HG02970 (cell line): ENCODE data around the gene TMEM271.

Experiments used
- ATAC-seq: cut with Tn5 transposase; IDR thresholded peaks from one replicate; pipeline ENCODE4 v1.9.1; 2021; ENCODE audit warnings: mild to moderate bottlenecking, moderate library complexity, moderate number of reproducible peaks; ENCODE audit not compliant: unreplicated experiment, low FRiP score

TMEM271 gene

DNA sequence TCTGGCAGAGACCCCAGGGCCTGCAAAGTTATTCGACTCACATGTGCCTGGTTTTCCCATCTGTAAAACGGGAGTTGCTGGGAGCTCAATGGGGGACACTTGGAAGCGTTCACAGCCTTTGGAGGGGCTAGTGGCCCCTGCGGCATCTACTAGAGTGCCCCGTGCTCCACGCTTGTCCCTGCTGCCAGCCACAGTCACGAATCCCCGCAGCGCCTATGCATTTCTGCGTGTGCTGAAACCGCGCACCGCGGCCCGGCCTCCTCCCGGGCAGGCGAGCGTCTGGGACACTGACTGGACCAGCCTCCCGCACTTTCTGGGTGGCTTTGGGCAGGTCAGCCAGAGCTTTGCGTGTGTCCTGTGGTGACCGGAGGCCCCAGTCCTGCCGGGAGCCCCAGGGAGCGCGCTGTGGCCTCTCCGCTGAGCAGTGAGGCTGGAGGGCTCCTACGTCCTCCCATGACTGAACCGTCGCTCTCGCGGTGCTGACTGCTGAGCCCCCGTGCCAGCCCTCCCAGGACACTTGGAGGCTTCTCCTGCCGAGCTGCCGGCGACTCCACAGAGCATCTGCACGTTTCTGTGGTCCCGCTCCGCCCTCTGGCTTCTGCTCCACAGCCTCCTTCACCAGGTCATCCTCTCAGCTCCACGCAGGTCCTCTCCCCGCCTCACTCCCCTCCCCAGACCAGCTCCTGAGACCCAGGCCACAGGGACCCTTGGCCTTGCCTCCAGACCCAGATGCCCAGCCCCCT is 40.7 kb downstream of the TMEM271 start:
- no peak for ATAC-seq

- no peak for ATAC-seq
These were observed 41.4 kb downstream of the TMEM271 start for GRCh38 chr4:534576-535151.

DNA sequence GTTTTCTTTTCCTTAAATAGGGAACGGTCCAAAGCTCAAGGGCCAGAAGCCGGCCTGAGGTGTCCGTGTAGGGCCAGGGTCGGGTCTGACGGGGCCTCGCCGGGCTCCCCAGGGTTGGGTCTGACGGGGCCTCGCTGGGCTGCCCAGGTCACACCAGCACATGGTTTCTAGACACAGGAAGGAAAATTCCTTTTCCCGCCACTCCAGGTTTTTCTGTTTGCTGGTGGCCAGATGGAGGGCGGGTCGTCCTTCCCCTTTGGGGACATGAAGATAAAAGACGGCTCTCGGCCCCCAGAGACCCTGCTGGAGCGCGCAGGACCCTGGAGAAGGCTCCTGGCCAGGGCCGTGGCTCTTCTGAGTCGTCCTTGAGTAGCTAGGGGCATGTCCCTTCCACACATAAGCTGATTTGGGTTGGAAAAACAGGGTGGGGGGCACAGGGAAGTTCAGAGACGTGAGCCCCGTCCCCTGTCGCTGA is 42.0 kb downstream of the TMEM271 start:
- ATAC-seq = no peak

- ATAC-seq = no peak
These were observed 42.6 kb downstream of the TMEM271 start for GRCh38 chr4:533318-534100.

- ATAC-seq = no peak
These were observed 43.3 kb downstream of the TMEM271 start for GRCh38 chr4:532588-533317.

DNA sequence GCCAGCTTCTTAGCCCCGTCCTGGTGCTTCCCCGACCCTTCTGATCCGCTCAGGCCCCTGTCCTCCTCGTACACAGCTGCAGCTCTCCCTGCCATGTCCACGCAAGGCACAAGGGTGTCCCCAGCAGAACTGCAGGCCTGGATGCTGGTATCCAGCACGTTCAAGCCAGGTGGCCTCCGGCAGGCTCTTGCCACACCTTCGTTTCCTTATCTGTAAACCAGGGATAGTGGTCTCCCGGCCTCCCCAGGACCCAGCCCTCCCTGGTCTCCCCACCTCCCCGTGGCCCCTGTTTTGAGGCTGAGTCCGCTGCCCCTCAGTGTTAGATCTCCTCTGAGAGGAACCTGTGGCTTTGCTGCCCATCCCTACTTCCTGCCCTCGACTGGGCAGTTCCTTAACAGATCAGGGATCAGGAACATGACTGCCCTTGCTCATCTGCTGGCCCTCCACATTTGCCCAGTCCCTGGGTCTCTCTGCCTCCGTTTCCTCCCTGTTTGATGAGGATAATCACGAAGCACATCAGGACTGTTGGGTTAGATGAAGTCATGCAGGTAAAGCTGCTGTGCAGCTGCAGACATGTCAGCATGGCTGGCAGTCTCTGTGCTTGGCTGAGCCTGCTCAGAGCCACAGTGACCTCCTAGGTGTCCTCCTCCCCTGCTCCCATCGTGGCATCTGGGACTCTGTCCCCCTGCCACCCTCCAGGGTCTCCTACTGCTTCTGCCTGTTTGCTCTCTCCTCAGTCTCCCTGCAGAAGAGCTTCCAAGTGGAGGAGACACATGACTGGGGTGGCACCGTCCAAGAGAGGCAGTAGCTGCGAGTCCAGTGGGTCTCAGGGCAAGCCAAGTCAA is 44.2 kb downstream of the TMEM271 start:
- no peak for ATAC-seq

- ATAC-seq = no peak
These were observed 45.0 kb downstream of the TMEM271 start for GRCh38 chr4:531076-531475.

GRCh38 chr4:530017-530781 is 45.9 kb downstream of the TMEM271 start:
- ATAC-seq = no peak

DNA sequence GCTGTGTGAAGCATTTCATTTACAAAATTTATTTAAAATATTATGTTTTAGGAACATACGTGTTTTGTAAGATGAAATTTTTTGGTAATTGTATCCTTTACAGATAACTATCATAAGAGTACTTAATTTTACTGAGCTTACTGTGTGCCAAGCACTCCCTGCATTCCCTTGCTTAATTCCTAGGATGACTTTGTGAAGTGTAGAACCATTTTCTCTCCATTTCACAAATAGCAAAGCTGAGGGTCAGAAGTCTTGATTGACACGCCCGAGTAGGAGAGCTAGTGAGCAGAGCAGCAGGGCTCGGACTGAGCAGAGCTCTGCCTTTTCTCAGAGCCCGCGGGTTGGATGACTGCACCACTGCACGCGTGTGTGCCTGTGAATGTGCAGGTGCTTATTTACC is 46.5 kb downstream of the TMEM271 start:
- ATAC-seq = no peak

- no peak for ATAC-seq
These were observed 47.3 kb downstream of the TMEM271 start for GRCh38 chr4:528835-529234.

DNA sequence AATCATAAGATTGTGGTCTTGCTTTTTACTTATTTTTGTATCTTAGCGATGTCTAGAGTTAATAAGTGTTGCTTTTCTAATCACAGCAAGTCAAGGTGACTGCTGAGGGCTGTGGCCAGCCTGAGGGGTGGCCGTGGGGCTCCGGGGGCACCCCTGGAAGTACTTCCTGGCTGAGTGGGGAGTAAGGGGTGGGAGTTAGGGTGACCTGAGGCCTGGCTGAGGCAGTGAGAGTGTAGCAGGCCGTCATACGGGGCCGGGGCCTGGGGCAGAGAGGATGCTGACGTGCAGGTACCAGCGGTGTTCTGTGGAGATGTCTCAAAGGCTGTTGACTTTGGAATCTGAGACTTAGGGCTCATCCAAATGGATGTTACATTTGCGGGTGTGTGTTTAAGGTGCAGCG is 47.8 kb downstream of the TMEM271 start:
- no peak for ATAC-seq

GRCh38 chr4:526971-527460 is 49.1 kb downstream of the TMEM271 start:
- ATAC-seq = no peak

- ATAC-seq = no peak
These were observed 49.7 kb downstream of the TMEM271 start for GRCh38 chr4:526189-526909.

DNA sequence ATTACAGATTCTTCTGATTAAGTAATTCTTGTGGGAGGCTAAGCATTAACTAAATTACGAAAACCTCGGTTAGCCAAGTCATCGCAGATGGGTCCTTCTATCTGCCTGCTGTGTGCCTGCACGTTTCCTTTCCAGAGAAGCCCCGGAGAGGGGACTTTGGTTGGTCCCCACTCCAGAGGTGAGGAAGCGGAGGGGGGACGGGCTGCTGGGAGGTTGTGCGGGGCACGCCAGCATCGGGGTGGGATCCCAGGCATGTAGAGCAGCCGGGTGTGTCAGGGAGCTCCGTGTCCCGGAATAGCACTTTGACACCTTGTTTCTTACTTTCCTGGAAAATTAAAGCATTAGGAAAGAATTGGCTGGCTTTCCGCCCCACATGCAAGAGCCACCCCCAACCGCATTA is 50.4 kb downstream of the TMEM271 start:
- ATAC-seq = no peak

DNA sequence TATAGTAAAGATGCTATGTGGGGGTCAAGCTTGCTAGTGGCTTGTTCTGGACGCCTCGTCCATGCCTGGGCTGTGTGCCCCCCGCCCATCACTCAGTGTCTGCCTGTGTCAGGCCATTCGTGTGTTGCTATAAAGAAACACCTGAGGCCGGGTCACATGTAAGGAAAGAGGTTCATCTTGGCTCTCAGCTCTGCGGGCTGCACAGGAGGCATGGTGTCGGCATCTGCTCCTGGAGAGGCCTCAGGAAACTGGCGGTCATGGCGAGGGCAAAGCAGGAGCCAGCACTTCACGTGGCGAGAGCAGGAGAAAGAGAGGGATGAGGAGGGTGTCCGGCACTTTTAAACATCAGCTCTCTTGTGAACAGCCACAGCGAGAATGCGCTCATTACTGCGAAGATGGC is 51.9 kb downstream of the TMEM271 start:
- ATAC-seq = no peak
